Loucy (cell line): ENCODE results near the gene CYFIP1.

Source experiments
- H2AFZ ChIP-seq: fragments of 200-600 bp; sonication (generic); 2 replicates; pipeline ENCODE4 v1.6.0; 2016; ENCODE audit warnings: antibody characterized with exemption, mild to moderate bottlenecking, low read length, moderate library complexity
- H3F3A ChIP-seq: fragments of 200-600 bp; 2 replicates; pipeline ENCODE4 v1.6.0; 2016; ENCODE audit warnings: antibody characterized with exemption, low read depth, mild to moderate bottlenecking
- H3K27me3 ChIP-seq: fragments of 200-600 bp; sonication (generic); 2 replicates; pipeline ENCODE4 v1.6.1; 2014; ENCODE audit warnings: low read length, mild to moderate bottlenecking; ENCODE audit not compliant: insufficient read depth, poor library complexity, severe bottlenecking
- H3K36me3 ChIP-seq: fragments of 200-600 bp; sonication (generic); 2 replicates; pipeline ENCODE4 v1.6.1; 2016; ENCODE audit warnings: low read length; ENCODE audit not compliant: insufficient read depth
- H3K4me1 ChIP-seq: fragments of 200-600 bp; sonication (generic); 2 replicates; pipeline ENCODE4 v1.5.1; 2014; ENCODE audit warnings: low read length, mild to moderate bottlenecking; ENCODE audit not compliant: insufficient read depth, poor library complexity, severe bottlenecking
- H3K4me2 ChIP-seq: fragments of 200-600 bp; sonication (generic); 2 replicates; pipeline ENCODE4 v1.6.0; 2014; ENCODE audit warnings: antibody characterized with exemption, low read length, low read depth, mild to moderate bottlenecking; ENCODE audit not compliant: poor library complexity, severe bottlenecking
- H3K4me3 ChIP-seq: fragments of 200-600 bp; sonication (generic); 2 replicates; pipeline ENCODE4 v1.5.1; 2014; ENCODE audit warnings: low read length, mild to moderate bottlenecking, mixed read lengths; ENCODE audit not compliant: poor library complexity, severe bottlenecking
- H3K79me2 ChIP-seq: fragments of 200-600 bp; sonication (generic); 2 replicates; pipeline ENCODE4 v1.6.1; 2014; ENCODE audit warnings: low read length; ENCODE audit not compliant: insufficient read depth
- H3K9ac ChIP-seq: fragments of 200-600 bp; sonication (generic); 2 replicates; pipeline ENCODE4 v1.6.0; 2014; ENCODE audit warnings: mild to moderate bottlenecking, low read depth, low read length, moderate library complexity; ENCODE audit not compliant: poor library complexity, severe bottlenecking
- H3K9me2 ChIP-seq: fragments of 200-600 bp; sonication (generic); replicated peaks from 2 replicates; pipeline ENCODE4 v1.6.1; 2016; ENCODE audit warnings: low read depth, low read length, mixed read lengths
- H3K9me3 ChIP-seq: fragments of 200-600 bp; sonication (generic); 2 replicates; pipeline ENCODE4 v1.6.1; 2014; ENCODE audit warnings: mild to moderate bottlenecking, antibody characterized with exemption, low read length, low read depth; ENCODE audit not compliant: insufficient read depth
- H4K20me1 ChIP-seq: fragments of 200-600 bp; sonication (generic); 2 replicates; pipeline ENCODE4 v1.6.0; 2014; ENCODE audit warnings: antibody characterized with exemption, low read length, mild to moderate bottlenecking; ENCODE audit not compliant: insufficient read depth, poor library complexity, severe bottlenecking
- EZH2phosphoT487 ChIP-seq: fragments of 200-600 bp; IDR thresholded peaks from 2 replicates; pipeline ENCODE4 v1.6.1; 2018; ENCODE audit warnings: antibody characterized with exemption, mild to moderate bottlenecking, moderate library complexity, borderline replicate concordance
- TF ChIP-seq, protein P1 (sequence below): fragments of 200-600 bp; sonication (generic); conservative IDR thresholded peaks from 2 replicates; pipeline ENCODE4 v1.5.1; 2014; ENCODE audit warnings: mild to moderate bottlenecking, antibody characterized with exemption, low read length

CYFIP1 gene

DNA sequence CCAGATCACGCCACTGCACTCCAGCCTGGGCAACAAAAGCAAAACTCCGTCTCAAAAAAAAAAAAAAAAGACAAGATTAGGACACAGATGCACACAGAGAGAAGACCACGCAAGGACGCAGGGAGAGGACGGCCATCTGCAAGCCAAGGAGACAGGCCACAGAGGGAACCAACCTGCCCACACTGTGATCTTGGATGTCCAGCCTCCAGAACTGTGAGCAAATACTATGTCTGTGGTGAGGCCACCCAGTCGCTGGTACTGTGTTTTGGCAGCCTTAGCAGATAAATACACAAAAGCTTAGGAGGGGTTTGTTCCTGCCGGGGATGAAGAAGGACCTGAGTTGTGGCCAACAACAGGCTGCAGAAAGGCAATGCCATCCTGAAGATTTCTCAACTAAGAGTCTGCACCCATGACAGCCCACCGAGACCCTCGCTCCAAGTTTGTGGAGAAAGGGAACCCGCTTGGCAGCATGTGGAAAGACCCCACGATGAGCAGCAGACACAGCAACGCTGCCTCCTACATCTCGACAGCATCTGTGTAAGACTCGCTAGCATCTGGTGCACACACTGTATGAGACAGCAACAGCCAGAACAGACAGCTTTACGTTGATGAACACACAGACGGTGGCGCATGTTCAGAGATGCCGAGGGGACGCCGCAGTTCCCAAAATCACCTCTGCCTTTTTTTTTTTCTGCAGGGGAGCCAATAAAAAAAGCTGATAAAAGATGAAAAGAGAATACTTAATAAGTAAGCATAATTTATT, 13.7 kb downstream of the CYFIP1 start:
- no peaks in the 10 kb centered on the region for H3K36me3 ChIP-seq
- no peaks in the 10 kb centered on the region for H3K9me2 ChIP-seq
- H2AFZ ChIP-seq = no peak overlapping the region
- H3K9me3 ChIP-seq = no peaks in the 10 kb centered on the region
- no peak for TF ChIP-seq EZH2phosphoT487
- TF ChIP-seq, protein P1, sequence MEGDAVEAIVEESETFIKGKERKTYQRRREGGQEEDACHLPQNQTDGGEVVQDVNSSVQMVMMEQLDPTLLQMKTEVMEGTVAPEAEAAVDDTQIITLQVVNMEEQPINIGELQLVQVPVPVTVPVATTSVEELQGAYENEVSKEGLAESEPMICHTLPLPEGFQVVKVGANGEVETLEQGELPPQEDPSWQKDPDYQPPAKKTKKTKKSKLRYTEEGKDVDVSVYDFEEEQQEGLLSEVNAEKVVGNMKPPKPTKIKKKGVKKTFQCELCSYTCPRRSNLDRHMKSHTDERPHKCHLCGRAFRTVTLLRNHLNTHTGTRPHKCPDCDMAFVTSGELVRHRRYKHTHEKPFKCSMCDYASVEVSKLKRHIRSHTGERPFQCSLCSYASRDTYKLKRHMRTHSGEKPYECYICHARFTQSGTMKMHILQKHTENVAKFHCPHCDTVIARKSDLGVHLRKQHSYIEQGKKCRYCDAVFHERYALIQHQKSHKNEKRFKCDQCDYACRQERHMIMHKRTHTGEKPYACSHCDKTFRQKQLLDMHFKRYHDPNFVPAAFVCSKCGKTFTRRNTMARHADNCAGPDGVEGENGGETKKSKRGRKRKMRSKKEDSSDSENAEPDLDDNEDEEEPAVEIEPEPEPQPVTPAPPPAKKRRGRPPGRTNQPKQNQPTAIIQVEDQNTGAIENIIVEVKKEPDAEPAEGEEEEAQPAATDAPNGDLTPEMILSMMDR = no peak
- no peaks in the 10 kb centered on the region for H3K27me3 ChIP-seq
- no peaks in the 10 kb centered on the region for H3K4me1 ChIP-seq
- H3K4me3 ChIP-seq = no peak overlapping the region
- H3K4me2 ChIP-seq = no peak overlapping the region
- H4K20me1 ChIP-seq = no peaks in the 10 kb centered on the region
- peaks cover 5% of the 10 kb centered on the region; the same call in 1 of the 2 replicates for H3K79me2 ChIP-seq
- H3K9ac ChIP-seq = no peak overlapping the region
- no peaks in the 10 kb centered on the region for H3F3A ChIP-seq

GRCh38 chr15:22963641-22964040, 16.5 kb downstream of the CYFIP1 start:
- H3K27me3 ChIP-seq = no peaks in the 10 kb centered on the region
- no peak overlapping the region for H3K4me3 ChIP-seq
- H3K9ac ChIP-seq = no peak overlapping the region
- no peaks in the 10 kb centered on the region for H3K9me2 ChIP-seq
- H3K4me2 ChIP-seq = no peak overlapping the region
- peaks cover 2% of the 10 kb centered on the region for H3K4me1 ChIP-seq
- TF ChIP-seq EZH2phosphoT487 = no peak
- TF ChIP-seq, protein P1 = no peak
- H2AFZ ChIP-seq = no peak overlapping the region
- no peaks in the 10 kb centered on the region for H3F3A ChIP-seq
- H3K79me2 ChIP-seq = no peaks in the 10 kb centered on the region
- H3K9me3 ChIP-seq = no peaks in the 10 kb centered on the region
- H3K36me3 ChIP-seq = no peaks in the 10 kb centered on the region
- no peaks in the 10 kb centered on the region for H4K20me1 ChIP-seq

DNA sequence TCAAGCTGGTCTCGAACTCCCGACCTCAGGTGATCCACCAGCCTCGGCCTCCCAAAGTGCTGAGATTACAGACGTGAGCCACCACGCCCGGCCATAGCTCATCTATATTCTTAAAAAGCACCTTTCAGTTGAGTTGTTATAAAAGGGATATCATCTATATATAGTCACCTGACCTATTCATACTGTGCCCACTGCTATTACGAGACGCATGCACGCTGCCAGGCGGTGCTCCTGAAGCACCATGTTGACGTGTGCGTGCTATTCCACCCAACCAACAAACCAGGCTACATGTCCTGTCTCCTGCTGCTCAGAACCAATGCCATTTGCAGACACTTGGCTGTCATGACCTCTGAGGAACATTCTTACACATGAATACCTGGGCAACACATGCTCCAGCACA, 17.6 kb downstream of the CYFIP1 start:
- no peak overlapping the region for H2AFZ ChIP-seq
- H3K4me1 ChIP-seq = peaks cover 6% of the 10 kb centered on the region
- H3K79me2 ChIP-seq = no peaks in the 10 kb centered on the region
- H3K4me3 ChIP-seq = no peak overlapping the region
- H3K9me2 ChIP-seq = no peaks in the 10 kb centered on the region
- no peaks in the 10 kb centered on the region for H4K20me1 ChIP-seq
- H3K36me3 ChIP-seq = no peaks in the 10 kb centered on the region
- no peaks in the 10 kb centered on the region for H3K9me3 ChIP-seq
- TF ChIP-seq, protein P1 = no peak
- TF ChIP-seq EZH2phosphoT487 = no peak
- no peaks in the 10 kb centered on the region for H3K27me3 ChIP-seq
- H3K9ac ChIP-seq = no peak overlapping the region
- H3F3A ChIP-seq = no peaks in the 10 kb centered on the region
- H3K4me2 ChIP-seq = no peak overlapping the region
